CD4-positive, alpha-beta T cell (primary cell): ENCODE results near the gene HPS6. TPM values are rescaled to one million over a fixed set of nuclear protein-coding genes. Genes with fewer than 3 reads are reported as not detected.

Experiments
- ATAC-seq: fragments of 200-7000 bp; cut with Tn5 transposase; one replicate; pipeline ENCODE4 v1.10.0; 2022; ENCODE audit warnings: mild to moderate bottlenecking; ENCODE audit not compliant: poor library complexity
- CTCF ChIA-PET: fragments of 350-600 bp; sonication (Branson Sonifier 250); formaldehyde crosslinking; loops from one replicate; lab custom pipeline; 2021; ENCODE audit warnings: antibody characterized with exemption, inconsistent platforms; lab: Charles Lee
- POLR2A ChIA-PET: fragments of 350-600 bp; sonication (Branson Sonifier 250); formaldehyde crosslinking; loops from one replicate; lab custom pipeline; 2021; ENCODE audit warnings: antibody characterized with exemption, inconsistent platforms; lab: Charles Lee
- DNase-seq, 14 experiments: peaks; one replicate each; pipeline ENCODE4 v3.0.0-alpha.2; 2013 to 2020; ENCODE audit warnings: mixed read lengths in 2 of 14
- H3K27ac ChIP-seq, 2 donors: one replicate each; pipeline versions ENCODE4 v1.5.1 to v1.7.0; 2013; ENCODE audit warnings: low read length in 2 of 2, low read depth in 1 of 2, mild to moderate bottlenecking in 1 of 2
- H3K27me3 ChIP-seq, 2 experiments: 1 replicate in 1 of 2; 2 replicates in 1 of 2; pipeline versions ENCODE4 v1.6.1 to v1.7.0; 2013; ENCODE audit warnings: low read length in 2 of 2, control low read depth in 1 of 2, mild to moderate bottlenecking in 1 of 2, moderate library complexity in 1 of 2; ENCODE audit not compliant: insufficient read depth in 2 of 2, control insufficient read depth in 1 of 2
- H3K36me3 ChIP-seq: one replicate; pipeline ENCODE4 v1.6.1; 2013; ENCODE audit warnings: low read length, control low read depth; ENCODE audit not compliant: insufficient read depth
- H3K4me1 ChIP-seq: one replicate; pipeline ENCODE4 v1.6.1; 2013; ENCODE audit warnings: low read length, control low read depth; ENCODE audit not compliant: insufficient read depth
- H3K4me3 ChIP-seq: one replicate; pipeline ENCODE4 v1.5.1; 2013; ENCODE audit warnings: mild to moderate bottlenecking, low read length, moderate library complexity
- H3K9me3 ChIP-seq, 2 experiments: 1 replicate in 1 of 2; 2 replicates in 1 of 2; pipeline versions ENCODE4 v1.6.1 to v1.7.0; 2013; ENCODE audit warnings: low read length in 2 of 2, mild to moderate bottlenecking in 2 of 2, control low read depth in 1 of 2, moderate library complexity in 1 of 2; ENCODE audit not compliant: control insufficient read depth in 1 of 2, insufficient read depth in 1 of 2
- H3K27ac Mint-ChIP-seq: one replicate; pipeline ENCODE4 v1.8.0; 2020; ENCODE audit warnings: mixed read lengths
- H3K27me3 Mint-ChIP-seq: one replicate; pipeline ENCODE4 v1.8.0; 2021; ENCODE audit warnings: mixed read lengths
- H3K36me3 Mint-ChIP-seq: one replicate; pipeline ENCODE4 v1.8.0; 2021; ENCODE audit warnings: low read depth, mixed read lengths
- H3K4me1 Mint-ChIP-seq: one replicate; pipeline ENCODE4 v1.8.0; 2021; ENCODE audit warnings: low read depth, mixed read lengths
- H3K4me3 Mint-ChIP-seq: one replicate; pipeline ENCODE4 v1.8.0; 2020; ENCODE audit warnings: mild to moderate bottlenecking, mixed read lengths
- H3K9me3 Mint-ChIP-seq: one replicate; pipeline ENCODE4 v1.8.0; 2020; ENCODE audit warnings: mixed read lengths
- intact Hi-C, 2 experiments: fragments of 100-400 bp; cut with DNase I in 1 of 2; cut with micrococcal nuclease in 1 of 2; formaldehyde crosslinking; loops; one replicate each; pipeline versions ENCODE4 v1.15.1 to v1.9.0; 2023 to 2025; cut with DNase I, micrococcal nuclease
- total RNA-seq, 174 experiments: library from RNA in 2 of 174; stranded (reverse) in 2 of 174; gene quantifications; one replicate each; pipeline ENCODE4 v1.2.3 and lab custom pipeline; 2021 to 2026
- TF ChIP-seq, protein P1 (sequence below): fragments of 200-600 bp; IDR thresholded peaks from one replicate; pipeline ENCODE4 v1.8.0; 2022; ENCODE audit warnings: antibody characterized with exemption, mild to moderate bottlenecking

HPS6 gene
- total RNA-seq, 2 experiments from 2014 or later = 12.8 to 15.0 TPM

DNA sequence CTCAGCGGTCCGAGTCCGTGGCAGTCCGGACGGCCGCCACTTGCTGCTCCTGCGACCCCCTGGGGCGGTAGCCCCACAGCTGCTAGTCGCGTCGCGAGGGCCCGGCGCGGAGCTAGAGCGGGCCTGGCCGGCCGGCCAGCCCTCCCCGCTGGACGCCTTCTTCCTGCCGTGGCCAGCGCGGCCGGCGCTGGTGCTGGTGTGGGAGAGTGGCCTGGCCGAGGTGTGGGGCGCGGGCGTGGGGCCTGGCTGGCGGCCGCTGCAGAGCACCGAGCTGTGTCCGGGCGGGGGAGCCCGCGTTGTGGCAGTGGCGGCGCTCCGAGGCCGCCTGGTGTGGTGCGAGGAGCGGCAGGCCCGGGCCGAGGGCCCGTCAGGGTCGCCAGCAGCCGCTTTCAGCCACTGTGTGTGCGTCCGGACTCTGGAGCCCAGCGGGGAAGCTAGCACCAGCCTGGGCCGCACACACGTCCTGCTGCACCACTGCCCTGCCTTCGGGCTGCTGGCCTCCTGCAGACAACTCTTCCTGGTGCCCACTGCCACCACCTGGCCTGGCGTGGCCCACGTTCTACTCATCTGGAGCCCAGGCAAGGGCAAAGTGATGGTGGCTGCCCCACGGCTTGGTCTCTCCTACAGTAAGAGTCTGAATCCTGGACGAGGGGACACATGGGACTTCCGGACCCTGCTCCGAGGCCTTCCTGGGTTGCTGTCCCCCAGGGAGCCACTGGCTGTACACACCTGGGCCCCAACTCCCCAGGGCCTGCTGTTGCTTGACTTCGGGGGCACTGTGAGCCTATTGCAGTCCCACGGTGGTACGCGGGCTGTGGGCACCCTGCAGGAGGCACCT lies 631 bp downstream of the HPS6 start:
- Mint-ChIP-seq H3K4me1 (peaks cover 23% of the 10 kb centered on the region), H3K27me3 (no peaks in the 10 kb centered on the region), H3K36me3 (peaks cover 3% of the 10 kb centered on the region), H3K27ac (peak overlapping the region; percentile 84), H3K4me3 (peak overlapping the region; percentile 90), H3K9me3 (no peaks in the 10 kb centered on the region)
- Histone ChIP-seq H3K4me3 (peak overlapping the region; percentile 60), H3K9me3 (no peaks in the 10 kb centered on the region), H3K27me3 (no peaks in the 10 kb centered on the region), H3K27ac (peak overlapping the region; percentile 60 to 82), H3K4me1 (peaks cover 39% of the 10 kb centered on the region), H3K36me3 (peaks cover 19% of the 10 kb centered on the region)
- CTCF ChIA-PET = interaction anchor here (0.9 kb wide), 1 partner anchor 14 kb away, joined by 4 read pairs; no protein-coding TSS in a partner anchor
- TF ChIP-seq, protein P1, sequence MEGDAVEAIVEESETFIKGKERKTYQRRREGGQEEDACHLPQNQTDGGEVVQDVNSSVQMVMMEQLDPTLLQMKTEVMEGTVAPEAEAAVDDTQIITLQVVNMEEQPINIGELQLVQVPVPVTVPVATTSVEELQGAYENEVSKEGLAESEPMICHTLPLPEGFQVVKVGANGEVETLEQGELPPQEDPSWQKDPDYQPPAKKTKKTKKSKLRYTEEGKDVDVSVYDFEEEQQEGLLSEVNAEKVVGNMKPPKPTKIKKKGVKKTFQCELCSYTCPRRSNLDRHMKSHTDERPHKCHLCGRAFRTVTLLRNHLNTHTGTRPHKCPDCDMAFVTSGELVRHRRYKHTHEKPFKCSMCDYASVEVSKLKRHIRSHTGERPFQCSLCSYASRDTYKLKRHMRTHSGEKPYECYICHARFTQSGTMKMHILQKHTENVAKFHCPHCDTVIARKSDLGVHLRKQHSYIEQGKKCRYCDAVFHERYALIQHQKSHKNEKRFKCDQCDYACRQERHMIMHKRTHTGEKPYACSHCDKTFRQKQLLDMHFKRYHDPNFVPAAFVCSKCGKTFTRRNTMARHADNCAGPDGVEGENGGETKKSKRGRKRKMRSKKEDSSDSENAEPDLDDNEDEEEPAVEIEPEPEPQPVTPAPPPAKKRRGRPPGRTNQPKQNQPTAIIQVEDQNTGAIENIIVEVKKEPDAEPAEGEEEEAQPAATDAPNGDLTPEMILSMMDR = no peak
- POLR2A ChIA-PET = interaction anchor here (0.5 to 1.4 kb wide), 7 partner anchors 11 to 893 kb away, joined by 3 to 10 read pairs (median 3); partner anchors contain the start of gene NOLC1
- ATAC-seq = no peak
- intact Hi-C loops = loop anchor here (1.0 to 10.0 kb wide), 5 partner anchors 52 to 679 kb away; partner anchors contain the start of genes KCNIP2 (in 1 of the 2) and WBP1L (in 1 of the 2)
- DNase-seq = peak in 5 of 14 experiments; percentile 5 to 53 (median 15)

DNA sequence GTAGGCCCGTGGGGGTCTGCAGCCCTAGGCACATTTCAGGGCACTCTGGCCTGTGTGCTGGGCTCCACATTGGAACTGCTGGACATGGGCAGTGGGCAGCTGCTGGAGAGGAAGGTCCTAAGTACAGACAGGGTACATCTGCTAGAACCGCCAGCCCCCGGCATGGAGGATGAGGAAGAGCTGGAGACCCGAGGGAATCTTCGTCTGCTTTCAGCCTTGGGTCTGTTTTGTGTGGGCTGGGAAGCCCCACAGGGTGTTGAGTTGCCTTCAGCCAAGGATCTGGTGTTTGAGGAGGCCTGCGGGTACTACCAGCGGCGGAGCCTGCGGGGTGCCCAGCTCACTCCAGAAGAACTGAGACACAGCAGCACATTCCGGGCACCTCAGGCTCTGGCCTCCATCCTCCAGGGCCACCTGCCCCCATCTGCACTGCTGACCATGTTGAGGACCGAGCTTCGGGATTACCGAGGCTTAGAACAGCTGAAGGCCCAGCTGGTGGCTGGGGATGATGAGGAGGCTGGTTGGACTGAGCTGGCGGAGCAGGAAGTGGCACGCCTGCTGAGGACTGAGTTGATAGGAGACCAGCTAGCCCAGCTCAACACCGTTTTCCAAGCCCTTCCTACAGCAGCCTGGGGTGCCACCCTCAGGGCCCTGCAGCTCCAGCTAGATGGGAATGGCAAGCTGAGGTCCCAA lies 1.4 kb downstream of the HPS6 start:
- TF ChIP-seq, protein P1 = no peak
- H3K4me1 ChIP-seq = peaks cover 39% of the 10 kb centered on the region
- H3K4me1 Mint-ChIP-seq = peaks cover 23% of the 10 kb centered on the region
- peak overlapping the region; percentile 60 for H3K4me3 ChIP-seq
- ChIA-PET CTCF (interaction anchor here (0.9 kb wide), 1 partner anchor 177 kb away, joined by 4 read pairs; no protein-coding TSS in a partner anchor), POLR2A (interaction anchor here (0.5 to 1.4 kb wide), 5 partner anchors 11 to 894 kb away, joined by 3 to 10 read pairs (median 3); partner anchors contain the start of gene ARMH3)
- intact Hi-C loops = loop anchor here (2.0 to 10.0 kb wide), 3 partner anchors 51 to 678 kb away; partner anchors contain the start of genes KCNIP2 (in 1 of the 2) and WBP1L (in 1 of the 2)
- H3K27ac Mint-ChIP-seq = peak overlapping the region; percentile 84
- H3K27ac ChIP-seq = peak overlapping the region; percentile 60 to 82
- no peaks in the 10 kb centered on the region for H3K9me3 Mint-ChIP-seq
- H3K4me3 Mint-ChIP-seq = peak overlapping the region; percentile 90
- no peaks in the 10 kb centered on the region for H3K27me3 ChIP-seq
- no peaks in the 10 kb centered on the region for H3K9me3 ChIP-seq
- DNase-seq (peak in 1 of 14 experiments; percentile 31), ATAC-seq (no peak)
- peaks cover 19% of the 10 kb centered on the region for H3K36me3 ChIP-seq
- no peaks in the 10 kb centered on the region for H3K27me3 Mint-ChIP-seq
- peaks cover 3% of the 10 kb centered on the region for H3K36me3 Mint-ChIP-seq
